22Rv1 (cell line): ENCODE results near the gene DGKI.

Source experiments
- ZFX ChIP-seq: fragments of 450-650 bp; IDR thresholded peaks from 2 replicates; pipeline ENCODE4 v1.6.1; 2017; ENCODE audit warnings: antibody characterized with exemption, borderline replicate concordance
- TF ChIP-seq, protein P1 (sequence below): fragments of 450-650 bp; IDR thresholded peaks from 2 replicates; pipeline ENCODE4 v1.5.1; 2017; ENCODE audit warnings: mild to moderate bottlenecking

DNA sequence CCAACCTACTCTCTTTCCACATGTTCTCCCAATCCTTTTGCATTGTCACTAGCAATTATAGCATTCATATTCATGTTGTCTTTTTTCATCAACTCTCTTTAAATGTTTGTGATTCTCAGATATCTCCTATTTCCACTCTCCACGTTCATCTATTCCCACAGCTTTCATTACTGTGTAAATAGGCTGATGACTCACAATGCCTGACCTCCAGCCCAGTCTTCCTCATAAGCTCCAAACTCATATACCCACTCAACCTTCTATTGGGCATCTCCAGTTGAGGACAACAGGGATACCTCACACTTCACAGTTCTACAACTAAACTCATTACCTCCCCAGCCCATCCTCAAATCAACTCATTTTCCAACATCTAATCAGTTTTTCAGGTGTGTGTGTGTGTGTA lies 194.1 kb downstream of the DGKI start:
- TF ChIP-seq, protein P1, sequence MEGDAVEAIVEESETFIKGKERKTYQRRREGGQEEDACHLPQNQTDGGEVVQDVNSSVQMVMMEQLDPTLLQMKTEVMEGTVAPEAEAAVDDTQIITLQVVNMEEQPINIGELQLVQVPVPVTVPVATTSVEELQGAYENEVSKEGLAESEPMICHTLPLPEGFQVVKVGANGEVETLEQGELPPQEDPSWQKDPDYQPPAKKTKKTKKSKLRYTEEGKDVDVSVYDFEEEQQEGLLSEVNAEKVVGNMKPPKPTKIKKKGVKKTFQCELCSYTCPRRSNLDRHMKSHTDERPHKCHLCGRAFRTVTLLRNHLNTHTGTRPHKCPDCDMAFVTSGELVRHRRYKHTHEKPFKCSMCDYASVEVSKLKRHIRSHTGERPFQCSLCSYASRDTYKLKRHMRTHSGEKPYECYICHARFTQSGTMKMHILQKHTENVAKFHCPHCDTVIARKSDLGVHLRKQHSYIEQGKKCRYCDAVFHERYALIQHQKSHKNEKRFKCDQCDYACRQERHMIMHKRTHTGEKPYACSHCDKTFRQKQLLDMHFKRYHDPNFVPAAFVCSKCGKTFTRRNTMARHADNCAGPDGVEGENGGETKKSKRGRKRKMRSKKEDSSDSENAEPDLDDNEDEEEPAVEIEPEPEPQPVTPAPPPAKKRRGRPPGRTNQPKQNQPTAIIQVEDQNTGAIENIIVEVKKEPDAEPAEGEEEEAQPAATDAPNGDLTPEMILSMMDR: no peak
- TF ChIP-seq ZFX: no peak
